ENCODE results near the gene MDFI. TPM values are rescaled to one million over a fixed set of nuclear protein-coding genes. Genes with fewer than 3 reads are reported as not detected.

The MDFI gene
- polyA plus RNA-seq, 2 of the 4 experiments (the other 2 are of a cell fraction): 0.06 to 0.30 TPM

GRCh38 chr6:41677124-41677921 is 39.1 kb downstream of the MDFI start:
- FAIRE-seq (no peak), DNase-seq (ENCODE audit: low read depth in 1 of 2, low spot score in 1 of 2) (no peak), ATAC-seq (no peak)
- H3K4me3 ChIP-seq: no peak overlapping the region
- 84% methylated on average over 17 of the region's 25 CpGs for WGBS (ENCODE audit: missing lambda C conversion rate)
- H3K27ac ChIP-seq: no peak overlapping the region
- 0 out of 3 replicates have a peak, but pooled peaks cover 3% of the 10 kb centered on the region for H3K4me1 ChIP-seq
- no peak for TF ChIP-seq NPAS2 (CRISPR knock-in tag; IDR thresholded peaks at IDR 0.05; ENCODE audit: borderline replicate concordance)
- TF ChIP-seq RAD21 (conservative IDR thresholded peaks at IDR 0.05 in 1 of 2, IDR thresholded peaks at IDR 0.05 in 1 of 2): no peak
- no peak for TF ChIP-seq SREBF2 (IDR thresholded peaks at IDR 0.05)
- no peak for TF ChIP-seq ELK1 (IDR thresholded peaks at IDR 0.05; ENCODE audit: low read depth, low read length)
- TF ChIP-seq FOXS1 (CRISPR knock-in tag; IDR thresholded peaks at IDR 0.05): no peak
- TF ChIP-seq ZNF302 (CRISPR knock-in tag; IDR thresholded peaks at IDR 0.05): no peak
- no peak for TF ChIP-seq KDM5A (IDR thresholded peaks at IDR 0.05)
- TF ChIP-seq JUNB (IDR thresholded peaks at IDR 0.05): no peak
- no peak for TF ChIP-seq RFX5 (IDR thresholded peaks at IDR 0.05)
- TF ChIP-seq EHF (CRISPR knock-in tag; IDR thresholded peaks at IDR 0.05): no peak
- no peak for TF ChIP-seq HEYL (CRISPR knock-in tag; IDR thresholded peaks at IDR 0.05)
- TF ChIP-seq GATA3 (IDR thresholded peaks at IDR 0.05; ENCODE audit: borderline replicate concordance): no peak
- TF ChIP-seq BHLHE40 (IDR thresholded peaks at IDR 0.05; ENCODE audit: low read depth, low read length): no peak
- POLR2A ChIA-PET: no interaction called here
- no peak overlapping the region for H3K4me2 ChIP-seq
- H3K9me3 ChIP-seq: no peaks in the 10 kb centered on the region
- CTCF ChIA-PET: interaction anchor here (0.9 to 5.3 kb wide), 3 partner anchors 74 to 309 kb away, joined by 4 to 83 read pairs (median 35); no protein-coding TSS in a partner anchor

DNA sequence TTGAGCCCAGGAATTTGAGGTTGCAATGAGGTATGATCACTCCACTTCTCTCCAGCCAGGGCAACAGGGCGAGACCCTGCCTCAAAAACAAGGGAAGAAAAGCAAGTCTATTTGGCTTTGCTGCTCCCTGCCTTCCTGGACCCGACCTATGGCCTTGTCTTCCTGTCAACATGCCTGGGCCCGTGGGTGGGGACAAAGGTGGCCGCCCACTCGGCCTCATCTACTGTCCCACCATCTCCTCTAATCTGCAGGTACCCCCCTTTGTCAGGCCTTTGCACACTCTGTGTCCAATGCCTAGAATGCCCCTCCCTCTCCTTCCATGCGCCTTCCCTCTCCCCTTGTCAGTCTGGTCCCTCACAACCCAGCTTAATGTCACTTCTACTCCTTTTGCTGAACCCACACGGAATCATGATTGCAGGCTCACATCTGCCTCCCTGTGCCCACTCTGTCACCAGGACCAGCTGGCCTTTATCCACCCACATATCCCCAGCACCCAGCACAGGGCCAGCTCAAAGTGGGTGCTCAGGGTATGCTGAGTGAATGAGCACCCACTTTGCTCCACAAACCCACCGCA is 40.3 kb downstream of the MDFI start:
- no peak for ATAC-seq
- Histone ChIP-seq H3K27ac (no peak overlapping the region), H3K4me2 (no peak overlapping the region), H3K4me1 (0 out of 3 replicates have a peak, but pooled peaks cover 3% of the 10 kb centered on the region), H3K9me3 (no peaks in the 10 kb centered on the region), H3K4me3 (no peak overlapping the region)
- no peak for FAIRE-seq
- TF ChIP-seq BHLHE40 (IDR thresholded peaks at IDR 0.05; ENCODE audit: low read depth, low read length): no peak
- TF ChIP-seq TFCP2L1 (CRISPR knock-in tag; IDR thresholded peaks at IDR 0.05): no peak
- TF ChIP-seq MAZ (IDR thresholded peaks at IDR 0.05; ENCODE audit: borderline replicate concordance, low read depth, low read length): no peak
- TF ChIP-seq PHF8 (IDR thresholded peaks at IDR 0.05; ENCODE audit: borderline replicate concordance, low read depth): no peak
- TF ChIP-seq CBX2 (IDR thresholded peaks at IDR 0.05; ENCODE audit: borderline replicate concordance, low read depth): no peak
- TF ChIP-seq ELK1 (IDR thresholded peaks at IDR 0.05; ENCODE audit: low read depth, low read length): no peak
- TF ChIP-seq HEYL (CRISPR knock-in tag; IDR thresholded peaks at IDR 0.05): no peak
- no peak for TF ChIP-seq KDM1A (IDR thresholded peaks at IDR 0.05; ENCODE audit: low read depth)
- TF ChIP-seq FOSL2 (IDR thresholded peaks at IDR 0.05): no peak
- no peak for TF ChIP-seq FOSL2 (CRISPR knock-in tag; IDR thresholded peaks at IDR 0.05)
- TF ChIP-seq FOXS1 (CRISPR knock-in tag; IDR thresholded peaks at IDR 0.05): no peak
- TF ChIP-seq GATA3 (IDR thresholded peaks at IDR 0.05; ENCODE audit: borderline replicate concordance): no peak
- no peak for TF ChIP-seq POLR2AphosphoS2 (conservative IDR thresholded peaks at IDR 0.05; ENCODE audit: low read length)
- TF ChIP-seq ZC3H11A (IDR thresholded peaks at IDR 0.05): no peak
- TF ChIP-seq HDAC2 (IDR thresholded peaks at IDR 0.05): no peak
- no peak for TF ChIP-seq USF2 (IDR thresholded peaks at IDR 0.05)
- CTCF ChIA-PET: interaction anchor here (1.7 to 5.3 kb wide), 3 partner anchors 76 to 310 kb away, joined by 3 to 83 read pairs (median 35); no protein-coding TSS in a partner anchor
- no peak for DNase-seq (ENCODE audit: low read depth in 1 of 2, low spot score in 1 of 2)
- WGBS (ENCODE audit: missing lambda C conversion rate): 66% methylated on average over 7 of the region's 8 CpGs
- POLR2A ChIA-PET: no interaction called here
